HepG2 (cell line): ENCODE results near the gene CKLF. TPM values are rescaled to one million over a fixed set of nuclear protein-coding genes. Genes with fewer than 3 reads are reported as not detected.

Source experiments
- AGO2 ChIP-seq: fragments of 200-400 bp; formaldehyde crosslinking; optimal IDR thresholded peaks from 2 replicates; pipeline ENCODE3; 2017; ENCODE audit warnings: mild to moderate bottlenecking, low read depth, low read length, moderate library complexity
- ATF2 ChIP-seq: sonication (generic); formaldehyde crosslinking; IDR thresholded peaks from 2 replicates; pipeline ENCODE4 v1.4.0; 2020; ENCODE audit warnings: missing genetic modification reagents
- FOXA1 ChIP-seq, 2 experiments: fragments of 450-650 bp in 1 of 2; sonication (generic) in 1 of 2; formaldehyde crosslinking in 1 of 2; IDR thresholded peaks; 2 replicates each; pipeline versions ENCODE4 v1.4.0 to v1.6.1; 2016 to 2020; ENCODE audit warnings: missing genetic modification reagents in 1 of 2
- GPN1 ChIP-seq: sonication (generic); formaldehyde crosslinking; IDR thresholded peaks from 2 replicates; pipeline ENCODE4 v1.5.1; 2020; ENCODE audit warnings: missing genetic modification reagents, borderline replicate concordance
- HNF4G ChIP-seq, 2 experiments: sonication (generic) in 1 of 2; formaldehyde crosslinking in 1 of 2; IDR thresholded peaks; 2 replicates each; pipeline versions ENCODE4 v1.4.0 to v1.6.1; 2011 to 2020; ENCODE audit warnings: borderline replicate concordance in 2 of 2, low read depth in 2 of 2, mild to moderate bottlenecking in 2 of 2, low read length in 1 of 2, missing genetic modification reagents in 1 of 2, moderate library complexity in 1 of 2
- MBNL3 ChIP-seq: fragments of 250-450 bp; sonication (Bioruptor Pico); conservative IDR thresholded peaks from 2 replicates; pipeline ENCODE4 v1.8.0; 2022; ENCODE audit warnings: mild to moderate bottlenecking, inconsistent platforms
- MTA3 ChIP-seq: sonication (generic); formaldehyde crosslinking; IDR thresholded peaks from 2 replicates; pipeline ENCODE4 v1.4.0; 2020; ENCODE audit warnings: missing genetic modification reagents
- MXD1 ChIP-seq: sonication (generic); formaldehyde crosslinking; IDR thresholded peaks from 2 replicates; pipeline ENCODE4 v1.4.0; 2020; ENCODE audit warnings: mild to moderate bottlenecking, missing genetic modification reagents
- MYC ChIP-seq: sonication (generic); formaldehyde crosslinking; IDR thresholded peaks from 2 replicates; pipeline ENCODE4 v1.9.0; 2021; ENCODE audit warnings: missing genetic modification reagents, borderline replicate concordance
- PCBP1 ChIP-seq: fragments of 200-400 bp; formaldehyde crosslinking; IDR thresholded peaks from 2 replicates; pipeline ENCODE4 v1.6.1; 2017; ENCODE audit warnings: mild to moderate bottlenecking, low read depth, low read length, borderline replicate concordance
- RBFOX2 ChIP-seq: fragments of 200-400 bp; formaldehyde crosslinking; IDR thresholded peaks from 2 replicates; pipeline ENCODE4 v1.6.1; 2017; ENCODE audit warnings: low read depth, mild to moderate bottlenecking, low read length
- SMAD1 ChIP-seq: sonication (generic); formaldehyde crosslinking; IDR thresholded peaks from 2 replicates; pipeline ENCODE4 v1.4.0; 2020; ENCODE audit warnings: missing genetic modification reagents, low read depth, mild to moderate bottlenecking, borderline replicate concordance
- TBP ChIP-seq: sonication (generic); formaldehyde crosslinking; IDR thresholded peaks from 2 replicates; pipeline ENCODE4 v1.5.0; 2020; ENCODE audit warnings: missing genetic modification reagents
- ZBTB46 ChIP-seq: sonication (generic); formaldehyde crosslinking; IDR thresholded peaks from 2 replicates; pipeline ENCODE4 v1.4.0; 2020; ENCODE audit warnings: mild to moderate bottlenecking, missing genetic modification reagents, borderline replicate concordance
- ZNF142 ChIP-seq: sonication (generic); formaldehyde crosslinking; IDR thresholded peaks from 2 replicates; pipeline ENCODE4 v1.4.0; 2020; ENCODE audit warnings: missing genetic modification reagents
- ZNF556 ChIP-seq: sonication (generic); formaldehyde crosslinking; IDR thresholded peaks from 2 replicates; pipeline ENCODE4 v1.4.0; 2020; ENCODE audit warnings: mild to moderate bottlenecking, missing genetic modification reagents, borderline replicate concordance
- ZNF569 ChIP-seq: sonication (generic); formaldehyde crosslinking; IDR thresholded peaks from 2 replicates; pipeline ENCODE4 v1.5.0; 2020; ENCODE audit warnings: mild to moderate bottlenecking, missing genetic modification reagents, moderate library complexity, borderline replicate concordance
- polyA plus RNA-seq, 8 experiments: library from polyadenylated mRNA; depleted of rRNA in 3 of 8; stranded (reverse) in 7 of 8; unstranded in 1 of 8; fragments of >200 nt; fragmentation: Illumina TruSeq in 4 of 8; extraction: Trizol in 4 of 8; gene quantifications; 2 replicates each; pipeline versions ENCODE4 v1.2.1 to v1.2.3, GENCODE V29; 2011 to 2016; ENCODE audit warnings: low read depth in 4 of 8, missing spikeins in 1 of 8, mixed read lengths in 1 of 8; ENCODE audit not compliant: insufficient read depth in 1 of 8
- total RNA-seq, 5 experiments: library from RNA; depleted of rRNA; stranded (reverse); fragments of >200 nt; fragmentation: Illumina TruSeq; extraction: Trizol; gene quantifications; 2 replicates each; pipeline ENCODE4 v1.2.3, GENCODE V29; 2016; ENCODE audit warnings: low read depth in 1 of 5
- TF ChIP-seq, protein P1 (sequence below): IDR thresholded peaks from 2 replicates; pipeline ENCODE4 v1.6.1; 2016; ENCODE audit warnings: mild to moderate bottlenecking, missing biosample characterization, missing genetic modification reagents

CKLF gene
- total and polyA plus RNA-seq, 2 of the 13 experiments (the other 11 are each of a cell fraction or from before 2014, with no cell fraction given) = 120 to 167 TPM

DNA sequence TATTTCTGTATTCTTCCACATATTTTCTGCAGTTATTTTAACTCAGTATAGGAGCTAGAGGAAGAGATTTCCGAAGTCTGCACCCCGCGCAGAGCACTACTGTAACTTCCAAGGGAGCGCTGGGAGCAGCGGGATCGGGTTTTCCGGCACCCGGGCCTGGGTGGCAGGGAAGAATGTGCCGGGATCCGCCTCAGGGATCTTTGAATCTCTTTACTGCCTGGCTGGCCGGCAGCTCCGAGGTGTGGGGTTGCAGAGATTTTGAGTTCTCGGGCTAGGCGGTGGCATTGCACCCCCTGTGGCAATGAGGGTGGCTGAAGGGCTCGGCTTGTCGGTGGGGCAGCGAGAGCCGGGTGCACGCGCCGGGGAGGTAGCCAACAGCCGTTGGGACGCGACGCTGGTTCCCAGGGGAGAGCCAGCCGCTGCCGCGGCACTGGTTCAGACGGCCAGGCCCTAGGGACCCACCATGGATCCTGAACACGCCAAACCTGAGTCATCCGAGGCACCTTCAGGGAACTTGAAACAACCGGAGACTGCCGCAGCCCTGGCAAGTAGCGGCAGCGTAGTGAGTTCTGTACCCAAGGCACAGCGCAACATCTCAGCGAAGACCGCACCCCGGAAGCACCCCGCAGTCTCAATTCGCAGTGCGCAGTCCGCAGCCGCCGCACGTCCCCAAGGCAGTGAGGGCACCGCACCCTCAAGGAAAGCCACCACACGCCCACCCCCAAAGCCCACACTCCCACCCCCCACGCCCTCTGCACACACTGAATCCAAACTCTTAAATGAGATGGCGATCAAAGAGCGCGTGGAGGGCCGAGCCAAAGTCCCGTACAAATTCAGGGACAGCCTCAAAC is 13.9 kb downstream of the CKLF start, which contains the start of gene CMTM1 (continued):
- no peak for TF ChIP-seq ZNF142 (CRISPR knock-in tag)
- TF ChIP-seq MXD1 (CRISPR knock-in tag) = no peak
- TF ChIP-seq PCBP1 = peak; percentile 71; the same call in 1 of the 2 replicates
- no peak for TF ChIP-seq SMAD1 (CRISPR knock-in tag)
- no peak for TF ChIP-seq FOXA1 (IDR thresholded peaks at IDR 0.05)
- TF ChIP-seq FOXA1 (CRISPR knock-in tag; IDR thresholded peaks at IDR 0.05) = no peak
- no peak for TF ChIP-seq HNF4G (IDR thresholded peaks at IDR 0.05; ENCODE audit: borderline replicate concordance, low read depth, low read length)
- no peak for TF ChIP-seq HNF4G (CRISPR knock-in tag; IDR thresholded peaks at IDR 0.05; ENCODE audit: borderline replicate concordance, low read depth)
- TF ChIP-seq MYC (CRISPR knock-in tag) = no peak
- no peak for TF ChIP-seq ZBTB46 (CRISPR knock-in tag)
- no peak for TF ChIP-seq MBNL3 (CRISPR knock-in tag)
- no peak for TF ChIP-seq GPN1
- no peak for TF ChIP-seq ZNF569
- no peak for TF ChIP-seq ZNF556
- no peak for TF ChIP-seq MTA3 (CRISPR knock-in tag)
- no peak for TF ChIP-seq ATF2 (CRISPR knock-in tag)
- TF ChIP-seq RBFOX2 = 0 out of 2 replicates have a peak, but pooled peaks have one; percentile 31
- TF ChIP-seq AGO2 = peak; percentile 49
- TF ChIP-seq, protein P1, sequence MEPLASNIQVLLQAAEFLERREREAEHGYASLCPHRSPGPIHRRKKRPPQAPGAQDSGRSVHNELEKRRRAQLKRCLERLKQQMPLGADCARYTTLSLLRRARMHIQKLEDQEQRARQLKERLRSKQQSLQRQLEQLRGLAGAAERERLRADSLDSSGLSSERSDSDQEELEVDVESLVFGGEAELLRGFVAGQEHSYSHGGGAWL (CRISPR knock-in tag) = no peak
- no peak for TF ChIP-seq TBP
